SIG-M5 (cell line): ENCODE results near the gene YAP1.
"Not testable (repeated sequence)": the region's sequence is repeated elsewhere in the genome, so short reads cannot be mapped to it uniquely, and the experiment has no call there.

ENCODE experiments used
- DNase-seq: peaks from one replicate; lab custom pipeline; 2025; lab: John Stamatoyannopoulos, UW

Gene YAP1

DNA sequence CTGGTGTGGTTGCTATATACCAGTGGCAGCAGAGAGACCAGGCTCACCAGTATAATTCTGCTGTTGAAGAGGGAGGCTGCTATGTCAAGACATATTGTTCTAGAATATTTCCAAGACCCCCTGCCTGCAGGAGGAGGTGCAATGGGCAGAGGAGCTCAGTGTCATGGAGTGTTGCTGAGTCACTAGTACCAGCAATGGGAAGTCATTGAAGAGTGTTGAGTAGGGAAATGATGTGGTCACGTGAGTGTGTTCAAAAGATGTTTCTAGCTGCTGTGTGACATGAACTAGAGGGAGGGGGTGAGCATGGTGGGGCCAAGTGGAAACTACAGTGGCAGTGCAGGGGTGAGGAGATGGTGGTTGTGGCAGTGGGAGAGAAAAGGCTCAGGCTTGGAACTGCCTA lies 130.8 kb downstream of the YAP1 start:
- DNase-seq, result no peak

DNA sequence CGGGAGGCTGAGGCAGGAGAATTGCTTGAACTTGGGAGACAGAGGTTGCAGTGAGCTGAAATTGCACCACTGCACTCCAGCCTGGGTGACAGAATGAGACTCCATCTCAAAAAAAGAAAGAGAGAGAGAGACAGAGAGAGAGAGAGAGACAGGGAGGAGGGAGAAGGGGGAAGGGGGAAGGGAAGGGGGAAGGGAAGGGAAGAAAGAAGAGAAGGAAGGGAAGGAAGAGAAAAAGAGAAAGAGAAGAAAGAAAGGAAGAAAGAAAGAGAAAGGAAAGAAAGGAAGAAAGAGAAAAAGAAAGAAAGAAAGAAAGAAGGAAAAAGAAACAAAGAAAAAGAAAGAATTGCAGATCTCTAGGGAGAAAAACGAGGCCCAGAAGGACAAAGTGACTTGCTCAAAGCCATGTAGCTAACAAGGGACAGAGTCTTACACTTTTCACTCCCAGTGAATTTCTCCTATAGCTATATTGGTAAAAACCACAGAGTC lies 133.2 kb downstream of the YAP1 start:
- DNase-seq, result no peak

DNA sequence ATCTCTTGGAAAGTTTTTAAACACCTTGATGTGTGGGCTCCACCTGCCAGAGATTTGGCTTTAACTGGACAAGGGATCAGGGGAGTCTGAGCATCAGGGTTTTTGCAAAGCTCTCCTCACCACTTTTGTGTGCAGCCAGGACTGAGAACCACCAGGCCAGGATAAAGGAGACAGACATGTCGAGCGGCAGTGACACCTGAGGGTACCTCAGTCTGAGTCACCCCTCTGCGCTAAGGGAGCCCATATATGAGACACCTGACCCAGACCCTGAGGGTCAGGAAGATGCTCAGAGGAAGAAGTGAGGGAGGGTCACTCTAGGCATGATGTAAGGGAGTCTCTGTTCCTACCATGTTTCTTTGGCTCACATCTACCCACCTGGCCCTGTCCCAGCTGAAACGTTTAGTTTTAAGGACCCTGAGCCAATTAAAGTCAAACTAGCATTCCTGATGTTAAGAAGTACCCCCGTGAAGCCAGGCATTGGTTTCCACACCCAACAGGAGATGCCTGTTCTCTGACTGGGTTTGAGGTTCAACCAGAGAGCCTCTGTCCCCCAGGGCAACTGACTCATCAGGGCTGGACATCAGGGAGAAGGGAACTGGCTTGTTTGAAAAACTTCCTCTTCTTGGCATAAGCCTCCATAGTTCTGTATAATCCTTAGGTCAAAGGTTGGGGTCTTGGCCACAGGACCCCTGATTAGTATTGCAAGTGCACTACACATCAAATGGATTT lies 134.6 kb downstream of the YAP1 start:
- DNase-seq, result no peak

DNA sequence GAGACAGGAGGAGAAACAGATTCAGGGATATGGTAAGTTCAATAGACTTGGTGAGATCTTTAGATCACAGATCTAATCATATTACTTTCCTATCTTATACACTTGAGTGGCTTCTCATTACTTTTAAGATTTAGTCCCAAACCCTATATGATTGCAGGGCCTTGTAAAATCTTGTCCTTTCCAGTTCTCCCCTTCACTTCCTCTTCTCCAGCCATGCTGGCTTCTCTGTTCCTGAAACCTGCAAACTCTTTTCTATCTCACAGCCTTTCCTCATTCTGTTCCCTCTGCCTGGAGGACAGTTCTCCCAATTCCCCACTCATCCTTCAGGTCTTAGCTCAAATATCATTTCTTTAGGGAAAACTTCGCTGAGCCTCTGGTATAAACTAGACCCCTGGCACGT lies 141.2 kb downstream of the YAP1 start:
- no peak for DNase-seq

DNA sequence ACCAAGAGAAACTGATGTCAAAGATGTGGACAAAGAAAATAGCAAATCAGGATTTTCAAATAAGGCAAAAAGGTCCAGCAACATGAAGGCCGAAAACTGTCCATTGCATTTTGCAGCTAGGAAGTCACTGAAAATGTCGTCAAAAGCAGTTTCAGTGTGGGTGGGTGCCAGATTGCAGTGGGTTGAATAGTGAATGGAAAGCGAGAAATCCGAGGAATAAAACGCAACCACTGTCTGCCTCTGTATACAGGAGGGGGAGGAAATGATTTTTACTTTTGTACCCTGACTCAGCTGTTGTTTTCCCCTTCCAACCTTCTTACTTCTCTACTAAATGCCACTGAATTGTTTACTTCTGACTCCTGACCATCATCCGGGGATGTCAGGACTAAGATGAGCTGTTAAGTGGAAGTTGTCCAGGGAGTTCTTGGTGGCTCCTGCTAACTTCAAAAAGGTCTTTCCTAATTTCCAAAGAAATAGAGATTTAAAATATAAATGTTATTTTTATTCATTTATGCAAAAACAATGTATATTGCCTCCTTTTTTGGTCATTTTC lies 142.2 kb downstream of the YAP1 start:
- DNase-seq, result no peak

DNA sequence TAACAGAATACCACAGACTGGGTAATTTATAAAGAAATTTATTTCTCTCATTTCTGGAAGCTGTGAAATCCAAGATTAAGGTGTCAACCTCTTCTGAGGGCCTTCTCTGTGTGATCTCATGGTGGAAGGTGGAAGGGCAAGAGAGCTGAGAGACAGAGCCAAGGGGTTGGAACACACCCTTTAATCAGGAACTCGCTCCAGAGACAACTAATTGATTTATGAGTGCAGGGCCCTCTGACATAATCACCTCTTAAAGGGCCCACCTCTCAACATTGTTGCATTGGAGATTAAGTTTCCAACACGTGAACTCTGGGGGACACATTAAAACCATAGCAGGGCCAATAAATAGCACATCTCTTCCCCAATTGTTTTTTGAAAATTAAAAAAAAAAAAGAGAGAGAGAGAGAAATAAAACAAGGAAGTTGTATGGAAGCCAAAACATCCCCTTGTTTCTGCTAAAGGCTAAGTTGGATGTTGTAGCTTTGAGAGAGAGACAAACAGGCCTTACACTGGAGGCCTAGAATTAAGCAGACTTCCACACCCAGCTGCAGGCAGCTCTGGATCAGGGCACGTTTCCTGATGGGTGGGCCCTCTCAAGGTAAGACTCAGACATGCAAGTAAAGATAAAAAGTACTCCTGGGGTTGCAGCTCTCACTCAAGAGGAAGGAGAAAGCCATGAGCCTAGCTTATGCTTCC lies 142.9 kb downstream of the YAP1 start:
- no peak for DNase-seq

DNA sequence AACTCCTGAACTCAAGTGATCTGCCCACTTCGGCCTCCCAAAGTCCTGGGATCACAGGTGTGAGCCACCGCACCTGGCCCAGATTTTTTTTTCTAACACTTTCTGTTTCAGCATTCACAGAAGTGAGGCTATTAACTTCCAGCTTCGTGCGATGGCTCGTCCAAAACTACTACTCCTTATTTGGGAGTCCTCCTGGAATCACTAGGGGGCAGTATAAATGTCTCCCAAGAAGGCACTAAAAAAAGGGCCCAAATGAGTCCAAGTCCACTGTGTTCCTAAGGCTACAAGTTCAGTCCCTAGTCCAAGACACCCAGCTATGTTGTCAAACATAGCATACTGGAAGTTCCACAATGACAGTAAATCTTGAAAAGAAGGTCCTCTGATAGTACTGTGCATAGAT lies 143.8 kb downstream of the YAP1 start:
- no peak for DNase-seq

DNA sequence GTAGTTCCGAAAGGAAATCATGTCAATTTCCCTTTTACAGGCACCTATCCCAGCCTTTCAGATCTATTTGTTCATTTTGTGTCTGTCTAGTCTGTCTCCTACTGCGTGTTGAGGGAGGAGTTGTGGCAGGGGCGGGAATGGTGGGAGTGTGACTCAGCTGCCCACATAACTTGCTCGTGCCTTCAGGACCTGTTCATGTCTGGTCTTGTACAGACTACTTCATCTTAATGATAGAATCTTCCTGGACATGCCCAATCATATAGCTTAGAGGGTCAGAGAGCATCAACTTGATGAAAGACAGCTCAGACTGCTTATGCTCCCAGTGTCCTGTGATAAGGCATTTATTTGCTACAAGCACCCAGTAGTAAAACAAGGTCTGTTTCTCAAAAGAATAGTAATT lies 146.0 kb downstream of the YAP1 start:
- no peak for DNase-seq

DNA sequence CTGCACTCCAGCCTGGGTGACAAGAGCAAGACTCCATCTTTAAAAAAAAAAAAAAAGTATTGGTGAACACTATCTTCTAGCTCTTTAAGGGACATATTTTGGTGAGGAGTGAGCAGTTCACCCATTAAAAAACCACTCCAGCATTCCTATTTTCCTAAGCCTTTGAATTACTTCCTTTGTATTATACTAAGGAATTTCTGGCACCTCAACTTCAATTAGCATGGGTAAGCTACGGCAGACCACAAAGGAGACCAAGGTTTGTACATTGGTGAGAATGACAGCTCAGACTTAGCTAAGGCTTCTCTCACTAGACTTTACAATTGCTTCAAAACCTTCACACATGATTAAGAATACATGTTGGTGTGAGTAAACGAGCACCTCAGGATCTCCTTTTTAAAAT lies 150.0 kb downstream of the YAP1 start:
- no peak for DNase-seq

DNA sequence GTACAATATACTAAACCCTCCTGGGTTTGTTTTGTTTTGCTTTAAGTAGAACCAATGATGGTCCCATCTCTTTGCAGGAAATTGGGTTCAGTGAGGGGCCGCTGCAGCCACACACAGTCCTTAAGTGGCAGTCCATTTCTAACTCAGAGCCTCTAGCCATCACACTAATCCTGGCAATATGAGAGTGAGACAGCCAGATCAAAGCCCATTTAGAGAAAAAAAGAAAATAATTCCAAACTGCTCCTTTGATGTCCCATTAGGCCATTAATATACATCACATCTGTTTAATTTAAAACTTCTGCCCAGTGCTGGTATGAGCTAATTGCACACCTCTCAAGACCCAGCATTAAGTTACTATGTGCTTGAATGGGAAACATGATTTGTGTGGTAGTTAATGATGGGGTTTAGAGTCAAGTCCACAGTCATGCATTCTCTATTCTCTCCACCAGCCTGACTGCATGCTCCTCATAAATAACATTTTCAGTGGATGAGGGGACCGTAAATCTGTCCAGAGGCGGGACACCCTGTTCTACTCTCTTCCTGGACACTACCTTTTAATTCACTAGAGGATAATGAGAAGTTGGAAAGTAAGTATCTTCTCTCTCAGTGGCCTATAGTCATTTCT lies 153.2 kb downstream of the YAP1 start:
- DNase-seq, result no peak

DNA sequence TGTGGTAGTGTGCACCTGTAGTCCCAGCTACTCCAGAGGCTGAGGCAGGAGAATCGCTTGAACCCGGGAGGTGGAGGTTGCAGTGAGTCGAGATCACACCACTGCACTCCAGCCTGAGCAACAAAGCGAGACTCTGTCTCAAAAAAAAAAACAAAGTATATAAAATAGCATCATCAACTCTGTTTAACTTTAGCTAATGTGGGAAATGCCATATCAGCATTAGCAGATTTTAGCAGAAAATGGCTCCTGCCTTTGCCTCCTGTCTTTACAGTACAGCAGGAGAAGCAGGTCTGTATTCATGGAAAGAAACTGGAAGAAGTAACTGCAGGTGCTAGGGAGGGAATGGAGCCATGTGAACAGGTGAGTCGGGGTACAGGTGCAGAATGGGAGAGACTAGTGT lies 154.5 kb downstream of the YAP1 start:
- not testable (repeated sequence) for DNase-seq

DNA sequence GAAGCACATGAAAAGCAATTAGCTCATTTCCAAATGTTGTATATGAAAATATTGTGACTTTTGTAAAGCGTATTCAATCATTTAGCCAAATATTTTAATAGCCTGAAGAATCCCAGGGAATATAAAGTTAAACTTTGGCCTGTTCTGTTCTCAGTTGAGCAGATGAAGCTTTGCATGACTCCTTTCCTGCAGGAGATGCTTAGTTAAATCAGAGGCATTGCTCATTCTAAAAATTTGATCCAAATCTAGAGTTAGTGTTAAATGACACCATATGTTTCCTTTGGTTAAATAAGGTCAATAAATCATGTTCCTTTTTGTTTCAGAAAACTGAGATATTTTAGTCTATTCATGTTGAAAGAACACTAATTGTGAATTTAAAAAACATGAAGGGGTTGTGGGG lies 155.9 kb downstream of the YAP1 start:
- DNase-seq, result no peak

DNA sequence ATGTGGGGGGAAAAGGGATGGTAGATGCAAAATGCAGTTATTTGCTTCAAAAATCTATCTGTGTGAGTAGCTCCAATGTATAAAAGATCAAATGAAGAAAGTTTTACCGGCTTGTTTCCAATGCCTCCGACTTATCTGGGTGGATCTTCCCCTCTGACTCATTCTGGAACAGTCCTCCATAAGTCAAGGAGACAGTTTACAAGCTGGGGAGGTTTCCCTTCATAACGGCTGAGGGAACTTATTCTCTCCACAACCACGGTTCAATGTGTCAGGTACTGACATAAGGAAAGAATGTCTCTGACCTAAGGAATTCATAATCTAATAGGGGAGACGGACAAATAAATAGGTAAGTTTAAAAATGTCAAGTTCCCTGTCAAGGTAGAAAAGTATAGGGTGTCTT lies 157.4 kb downstream of the YAP1 start:
- no peak for DNase-seq

DNA sequence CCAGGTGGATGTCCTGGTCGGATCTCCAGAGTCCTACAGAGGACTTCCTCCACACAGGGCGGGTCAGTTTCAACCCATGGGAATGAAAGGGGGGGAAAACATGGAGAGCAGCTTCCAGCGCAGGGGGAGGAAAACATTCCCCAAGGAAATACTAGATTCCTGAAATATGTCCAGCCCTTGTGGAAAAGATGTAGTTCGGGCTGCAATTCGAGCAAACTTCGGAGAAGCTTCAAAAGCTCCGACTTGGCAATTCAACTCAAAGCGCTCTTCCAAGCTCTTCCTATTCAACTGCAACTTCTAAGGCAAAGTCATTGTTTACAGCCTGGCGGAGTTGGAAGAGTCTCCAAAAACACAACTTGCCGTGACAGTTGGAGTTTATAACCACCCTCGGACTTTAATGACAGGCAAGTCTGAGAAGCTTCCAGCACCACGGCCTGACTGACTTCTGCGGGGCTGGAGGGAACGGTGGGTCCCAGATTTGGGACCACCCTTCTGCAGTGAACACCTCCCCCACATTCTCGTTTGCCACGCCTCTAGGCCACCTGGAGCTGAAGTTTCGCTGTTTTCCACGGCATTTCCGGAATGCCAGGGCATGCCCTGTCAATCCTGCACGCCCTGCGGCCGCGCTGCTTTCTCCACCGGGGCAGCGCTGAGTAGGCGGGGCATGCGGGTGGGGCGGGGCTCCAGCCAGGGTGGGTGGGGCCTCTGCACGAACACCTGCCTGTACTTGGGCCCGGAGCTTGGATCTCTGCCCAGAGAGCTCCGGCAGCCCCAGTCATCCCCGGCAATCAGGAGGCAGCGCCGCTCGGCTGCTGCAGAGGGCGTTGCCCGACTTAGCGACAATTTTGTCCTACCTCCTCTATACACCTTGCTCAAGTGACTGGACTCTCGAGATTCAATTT lies 158.1 kb downstream of the YAP1 start:
- no peak for DNase-seq

DNA sequence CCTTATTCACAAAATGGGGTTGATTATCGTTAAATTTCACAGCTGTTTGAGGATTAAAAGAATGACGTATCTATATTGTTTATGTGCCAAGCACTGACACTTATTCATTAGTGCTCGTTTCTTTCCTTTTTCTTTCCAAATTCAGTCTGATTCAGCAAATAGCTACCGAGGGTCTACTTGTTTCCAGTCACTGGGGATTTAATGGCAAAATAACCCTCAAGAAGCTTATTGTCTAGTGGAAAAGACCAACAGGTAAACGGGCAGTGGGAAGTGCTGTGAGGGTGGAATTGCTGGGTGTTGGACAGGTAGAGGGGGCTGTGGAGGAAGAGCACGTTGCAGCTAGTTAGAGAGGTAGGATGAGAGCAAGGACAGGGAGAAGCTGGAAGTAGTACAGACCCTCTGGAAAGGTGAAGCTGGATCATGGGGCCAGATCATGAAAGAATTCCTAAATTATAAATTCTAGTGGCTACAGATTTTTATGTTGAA lies 158.8 kb downstream of the YAP1 start:
- no peak for DNase-seq

DNA sequence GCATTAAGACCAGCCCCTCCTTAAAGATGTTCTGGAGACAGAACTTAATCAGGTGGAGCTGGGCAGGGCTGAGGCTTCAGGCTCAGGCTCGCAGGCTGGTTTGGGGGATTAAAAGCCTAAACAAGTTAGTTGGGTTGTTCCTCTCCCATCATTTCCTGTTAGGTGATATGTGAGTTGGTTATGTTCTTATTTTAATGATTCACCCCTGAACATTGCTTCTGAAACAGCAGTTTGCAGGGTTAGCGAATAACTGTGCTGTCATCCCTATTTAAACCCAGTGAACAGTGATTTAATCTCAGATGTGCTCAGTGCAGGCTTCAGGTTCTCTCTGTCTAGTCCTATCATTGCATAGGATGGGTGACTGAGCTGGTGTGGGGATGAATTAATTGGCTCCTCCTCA lies 159.7 kb downstream of the YAP1 start:
- no peak for DNase-seq

DNA sequence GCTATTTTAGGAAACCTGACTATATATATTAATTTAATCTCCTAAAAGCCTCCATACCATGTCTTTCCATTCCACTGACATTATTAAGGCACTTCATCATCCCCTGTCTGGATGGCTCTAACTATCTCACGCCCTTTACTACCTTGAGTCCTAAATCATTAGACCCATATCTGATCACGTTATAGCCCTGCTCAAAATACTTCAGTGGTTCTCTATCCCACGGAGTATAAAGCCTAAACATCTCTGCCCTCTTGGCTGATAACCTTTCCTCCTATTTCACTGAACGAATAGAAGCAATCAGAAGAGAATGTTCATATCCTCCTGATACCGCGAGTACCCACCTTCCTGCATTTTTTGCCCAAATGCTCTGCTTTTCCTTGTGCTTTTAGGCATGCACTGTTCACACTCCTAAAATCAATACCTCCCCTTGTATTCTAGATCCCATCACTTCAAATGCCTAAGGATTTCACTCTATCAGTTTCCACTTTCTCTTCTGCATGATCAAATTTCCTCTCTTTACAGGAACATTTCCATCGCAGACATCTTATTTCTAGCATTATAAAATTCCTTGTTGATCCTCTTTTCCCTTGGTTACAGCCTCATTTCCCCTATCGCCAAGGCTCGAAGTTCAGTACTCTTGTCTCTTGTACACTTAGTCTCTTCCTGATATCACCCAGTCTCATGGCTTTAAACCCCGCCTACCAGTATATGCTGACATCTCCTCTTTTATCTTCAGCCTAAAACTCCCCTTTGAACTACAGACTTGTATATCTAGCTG lies 162.0 kb downstream of the YAP1 start:
- DNase-seq, result no peak

DNA sequence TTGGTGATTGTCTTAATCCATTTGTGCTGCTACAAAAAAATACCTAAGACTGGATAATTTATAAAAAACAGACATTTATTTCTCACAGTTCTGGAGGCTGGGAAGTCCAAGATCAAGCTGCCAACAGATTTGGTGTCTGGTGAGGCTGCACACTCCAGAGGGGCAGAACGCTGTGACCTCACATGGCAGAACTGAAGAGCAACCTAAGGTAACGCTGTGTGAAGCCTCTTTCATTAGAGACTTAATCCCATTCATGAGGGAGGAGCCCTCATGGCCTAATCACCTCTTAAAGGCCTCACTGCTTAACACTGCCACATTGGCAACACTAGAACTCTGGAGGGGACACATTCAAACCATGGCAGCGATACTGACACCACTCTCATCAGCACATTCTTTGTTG lies 164.4 kb downstream of the YAP1 start:
- DNase-seq, result no peak

DNA sequence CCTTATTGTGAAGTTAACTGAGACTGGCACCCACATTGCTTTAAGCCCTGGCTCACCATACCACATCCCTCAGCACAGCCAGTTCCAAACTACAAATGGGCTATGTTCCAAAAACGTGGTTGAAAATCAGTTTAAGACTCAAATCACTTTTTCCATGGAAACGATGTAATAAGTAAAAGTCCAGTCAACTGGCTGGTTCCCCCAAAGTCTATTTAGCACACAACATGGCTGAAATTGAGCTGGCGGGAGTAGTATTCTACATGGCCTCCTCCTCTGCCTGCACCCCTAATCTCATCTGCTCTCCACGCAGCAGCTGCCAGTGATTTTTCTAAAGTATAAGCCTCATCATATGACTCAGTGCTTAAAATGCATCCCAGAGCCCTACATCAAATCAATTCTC lies 166.1 kb downstream of the YAP1 start:
- DNase-seq, result no peak

DNA sequence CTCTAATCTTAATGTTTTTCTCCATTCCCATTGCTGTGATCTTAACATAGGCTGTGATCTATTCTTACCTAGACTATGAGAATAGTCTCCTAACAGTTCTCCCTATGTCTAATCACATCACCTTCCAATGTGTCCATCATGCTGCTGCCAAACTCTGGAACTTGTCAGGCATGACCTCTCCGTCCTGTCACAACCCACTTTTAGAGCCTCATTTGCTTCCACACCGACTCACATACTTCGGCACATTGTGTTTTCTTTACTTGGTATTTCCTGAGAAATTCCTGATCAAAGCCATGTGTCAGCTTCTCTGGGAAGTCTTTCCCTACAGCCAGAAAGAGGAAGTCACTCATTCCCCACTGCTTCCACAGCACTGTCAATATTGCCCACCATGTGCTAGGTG lies 166.5 kb downstream of the YAP1 start:
- no peak for DNase-seq

DNA sequence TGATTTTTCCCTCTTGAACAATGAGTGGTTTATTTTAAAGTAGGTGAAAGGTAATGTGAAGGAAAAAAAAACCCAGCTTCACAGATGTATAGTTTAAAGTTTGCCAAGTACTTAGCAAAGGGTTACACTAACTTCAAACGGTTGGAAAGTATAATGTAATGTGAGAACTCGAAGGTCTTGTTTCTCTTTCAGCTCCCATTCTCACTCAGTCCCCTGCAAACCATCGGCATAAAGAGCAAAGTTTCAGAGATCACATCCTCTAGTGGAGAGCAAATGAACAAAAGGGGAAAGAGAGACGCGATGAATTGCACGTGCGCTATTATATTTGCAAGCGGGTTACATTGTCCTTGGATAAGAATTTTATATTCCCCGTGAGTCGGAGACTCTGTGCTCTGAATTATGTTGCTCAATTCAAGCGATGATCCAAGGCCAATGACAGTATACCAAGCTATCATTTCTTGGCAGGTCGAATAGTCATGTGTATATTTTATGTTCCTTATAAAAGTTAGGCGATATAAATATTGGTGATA lies 169.5 kb downstream of the YAP1 start:
- DNase-seq, result no peak
